Left lobe of liver (tissue), 2 donors: ENCODE results near the gene BHMT. TPM values are rescaled to one million over a fixed set of nuclear protein-coding genes. Genes with fewer than 3 reads are reported as not detected.
"Not testable (repeated sequence)": the region's sequence is repeated elsewhere in the genome, so short reads cannot be mapped to it uniquely, and the experiment has no call there.

Experiments used
- ATAC-seq: fragments of 200-7000 bp; cut with Tn5 transposase; one replicate; pipeline ENCODE4 v1.9.1; 2020; ENCODE audit warnings: mild to moderate bottlenecking, moderate library complexity
- DNase-seq: peaks from one replicate; pipeline ENCODE4 v3.0.0-alpha.2; 2020; ENCODE audit warnings: low spot score
- total RNA-seq: library from RNA; stranded (reverse); gene quantifications from one replicate; pipeline ENCODE4 v1.2.1, GENCODE V29; 2021
- donor health status: DM: no; HTN: no; CAD: no; lungs with moderate emphysema.
- donor health status: DM: no; HTN: yes; CAD: no.

The BHMT gene
- total RNA-seq, 1 donor from 2014 or later = 957 TPM

- no peak for ATAC-seq
- DNase-seq = no peak
These were observed 60.1 kb downstream of the BHMT start for GRCh38 chr5:79171635-79172245.

- DNase-seq (no peak), ATAC-seq (no peak)
These were observed 60.7 kb downstream of the BHMT start for GRCh38 chr5:79172269-79172668.

- no peak for DNase-seq
- no peak for ATAC-seq
These were observed 62.0 kb downstream of the BHMT start for GRCh38 chr5:79173626-79174025.

GRCh38 chr5:79180449-79180848, 68.8 kb downstream of the BHMT start:
- not testable (repeated sequence) for ATAC-seq, DNase-seq

GRCh38 chr5:79181419-79182022, 69.9 kb downstream of the BHMT start:
- ATAC-seq (peak; percentile 97), DNase-seq (no peak)

Other genes with a start within 250 kb of the BHMT start
- gene ARSB, start 126.5 kb upstream of the BHMT start, total RNA-seq = 10.3 TPM
- gene DMGDH, start 42.1 kb upstream of the BHMT start, total RNA-seq = 119 TPM
- 374 TPM for gene BHMT2, start 42.0 kb upstream of the BHMT start, total RNA-seq
- gene JMY, start 124.3 kb downstream of the BHMT start, total RNA-seq = 5.5 TPM